Naive thymus-derived CD8-positive, alpha-beta T cell (primary cell): Measurements from ENCODE around the gene HTR3E. TPM values are rescaled to one million over a fixed set of nuclear protein-coding genes. Genes with fewer than 3 reads are reported as not detected.
"Not testable (repeated sequence)": the region's sequence is repeated elsewhere in the genome, so short reads cannot be mapped to it uniquely, and the experiment has no call there.

Experiments
- ATAC-seq, 2 donors: fragments of 150-1000 bp; cut with Tn5 transposase in 1 of 2; sonication (Bioruptor Pico), chemical (Tn5 transposase) in 1 of 2; 1 replicate in 1 of 2; 2 replicates in 1 of 2; pipeline ENCODE4 v1.10.0; 2021; ENCODE audit warnings: mild to moderate bottlenecking in 2 of 2, moderate library complexity in 2 of 2
- POLR2A ChIA-PET: fragments of 350-600 bp; sonication (Branson Sonifier 250); formaldehyde crosslinking; loops from one replicate; lab custom pipeline; 2021; ENCODE audit warnings: antibody characterized with exemption; lab: Charles Lee
- DNase-seq, 10 donors: peaks; one replicate each; pipeline versions ENCODE4 v3.0.0 to v3.0.0-alpha.2; 2020 to 2022
- H3K27ac Mint-ChIP-seq, 10 donors: one replicate each; pipeline ENCODE4 v1.8.0; 2020 to 2022; ENCODE audit warnings: mild to moderate bottlenecking in 10 of 10, mixed read lengths in 10 of 10, moderate library complexity in 4 of 10, inconsistent platforms in 1 of 10
- H3K27me3 Mint-ChIP-seq, 5 donors: one replicate each; pipeline ENCODE4 v1.8.0; 2021 to 2022; ENCODE audit warnings: mixed read lengths in 5 of 5
- H3K36me3 Mint-ChIP-seq, 3 donors: one replicate each; pipeline ENCODE4 v1.8.0; 2020 to 2022; ENCODE audit warnings: mixed read lengths in 3 of 3, mild to moderate bottlenecking in 2 of 3, inconsistent platforms in 1 of 3
- H3K4me1 Mint-ChIP-seq, 4 donors: one replicate each; pipeline ENCODE4 v1.8.0; 2021 to 2022; ENCODE audit warnings: mixed read lengths in 4 of 4
- H3K4me3 Mint-ChIP-seq, 10 donors: one replicate each; pipeline ENCODE4 v1.8.0; 2020 to 2022; ENCODE audit warnings: mild to moderate bottlenecking in 10 of 10, mixed read lengths in 10 of 10, moderate library complexity in 6 of 10, inconsistent platforms in 1 of 10
- H3K9me3 Mint-ChIP-seq, 9 donors: one replicate each; pipeline ENCODE4 v1.8.0; 2020 to 2022; ENCODE audit warnings: mixed read lengths in 9 of 9, mild to moderate bottlenecking in 3 of 9, inconsistent platforms in 1 of 9, moderate library complexity in 1 of 9
- polyA plus RNA-seq, 3 donors: library from polyadenylated mRNA; unstranded; fragments of 300-500 nt; fragmentation: Illumina TruSeq; gene quantifications; one replicate each; pipeline ENCODE4 v1.2.3, GENCODE V29; 2021
- total RNA-seq, 8 experiments: library from RNA in 2 of 8; stranded (reverse) in 2 of 8; gene quantifications; one replicate each; pipeline ENCODE4 v1.2.3 and lab custom pipeline; 2021 to 2026

The HTR3E gene
- not detected for total RNA-seq
- polyA plus RNA-seq = not detected
- 0 to 0.08 (median 0) reads per million in 6 experiments for total RNA-seq (lab: John Stamatoyannopoulos, UW)

DNA sequence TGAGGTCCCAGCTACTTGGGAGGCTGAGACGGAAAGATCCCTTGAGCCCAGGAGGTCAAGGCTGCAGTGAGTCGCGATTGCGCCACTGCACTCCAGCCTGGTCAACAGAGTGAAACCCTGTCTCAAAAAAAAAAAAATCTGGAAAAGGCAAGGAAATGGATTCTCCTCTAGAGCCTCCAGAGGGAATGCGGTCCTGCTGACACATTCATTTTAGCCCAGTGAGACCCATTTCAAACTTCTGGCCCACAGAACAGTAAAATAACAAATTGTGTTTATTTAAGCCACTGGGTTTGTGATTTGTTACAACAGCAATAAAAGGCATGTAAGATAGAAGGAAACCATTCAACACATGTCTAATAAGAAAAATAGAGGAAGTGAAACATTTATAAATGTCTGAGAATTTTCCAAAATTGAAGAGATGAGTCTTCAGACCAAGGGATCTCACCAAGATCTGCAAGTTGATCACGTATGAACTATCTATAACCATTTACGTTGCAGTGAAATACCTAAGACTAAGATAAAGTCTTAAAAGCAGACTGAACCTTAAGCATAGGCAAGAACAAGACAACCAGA, at the start of gene HTR3E:
HTR3E (plus strand) TSS at position 254 of the 573 bp plus-strand sequence. CDS start 466 bp downstream, outside the sequence.
- no peak within 1 kb of the TSS for H3K4me3 Mint-ChIP-seq
- peaks cover 0 to 18% (median 10%) of the 10 kb centered on the region in 9 donors for H3K9me3 Mint-ChIP-seq
- ATAC-seq = no peak
- peak within 1 kb of the TSS in 1 of 10 donors; percentile 11 for H3K27ac Mint-ChIP-seq
- no peak for DNase-seq
- POLR2A ChIA-PET = no interaction called here
- H3K4me1 Mint-ChIP-seq = no peaks in the 10 kb centered on the region
- H3K27me3 Mint-ChIP-seq = peaks cover 3 to 20% (median 7%) of the 10 kb centered on the region in 5 donors
- peaks cover 0 to 13% (median 0%) of the 10 kb centered on the region in 3 donors for H3K36me3 Mint-ChIP-seq

DNA sequence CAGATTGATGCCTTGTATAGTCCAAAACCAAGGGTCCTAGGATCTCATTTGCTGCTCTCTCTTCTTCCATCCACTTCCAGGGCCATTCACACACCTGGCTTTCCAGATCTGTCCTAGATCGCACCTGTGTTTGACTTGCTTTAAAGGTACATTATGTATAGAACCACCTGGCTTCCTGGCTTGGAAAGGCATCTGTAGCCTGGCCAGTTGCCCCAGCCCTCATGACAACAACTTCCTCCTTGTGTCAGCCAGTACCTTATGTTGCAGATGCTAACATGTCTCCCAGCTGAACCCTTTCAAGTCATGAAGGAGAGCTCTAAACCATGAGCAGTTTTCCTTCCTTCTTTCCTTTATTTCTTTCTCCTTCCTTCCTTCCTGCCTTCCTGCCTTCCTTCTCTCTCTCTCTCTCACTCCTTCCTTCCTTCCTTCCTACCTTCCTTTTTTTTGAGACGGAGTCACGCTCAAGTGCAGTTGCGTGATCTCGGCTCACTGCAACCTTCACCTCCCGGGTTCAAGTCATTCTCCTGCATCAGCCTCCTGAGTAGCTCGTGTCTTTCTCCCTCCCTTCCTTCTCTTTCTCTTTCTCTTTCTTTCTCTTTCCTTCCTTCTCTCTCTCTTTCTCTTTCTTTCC, 46.5 kb upstream of the HTR3E start:
- no peaks in the 10 kb centered on the region for H3K9me3 Mint-ChIP-seq

DNA sequence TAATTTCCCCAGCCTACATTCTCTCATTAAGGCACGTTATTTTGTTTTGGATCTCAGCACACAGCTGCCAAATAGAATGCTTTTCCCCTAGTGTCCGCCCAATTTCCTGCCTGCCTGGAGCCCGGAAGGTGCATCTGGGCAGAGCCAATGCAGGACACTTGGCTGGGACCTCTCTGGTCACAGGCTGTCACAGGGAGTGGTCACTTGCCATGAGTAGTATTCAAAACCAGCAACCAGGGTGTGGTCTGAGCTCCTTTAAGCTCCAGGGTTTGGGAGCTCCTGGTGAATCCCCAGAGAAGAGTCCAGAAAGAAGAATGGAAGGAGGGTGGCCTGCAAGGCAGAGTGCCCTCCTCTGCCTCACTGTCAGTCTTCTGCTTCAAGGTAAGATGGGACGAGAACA, 44.1 kb upstream of the HTR3E start, which contains the start of gene HTR3C:
HTR3C (plus strand) TSS at position 281 of the 400 bp plus-strand sequence; CDS start at position 315, 34 bp downstream.
- no peak for ATAC-seq

More for the DNA sequence above, 46.5 kb upstream of the HTR3E start:
- H3K27me3 Mint-ChIP-seq = peaks cover 6 to 12% (median 10%) of the 10 kb centered on the region in 5 donors
- H3K4me3 Mint-ChIP-seq = no peak overlapping the region
- POLR2A ChIA-PET = no interaction called here
- no peaks in the 10 kb centered on the region for H3K36me3 Mint-ChIP-seq
- H3K27ac Mint-ChIP-seq = peak overlapping the region in 1 of 10 donors; percentile 26
- H3K4me1 Mint-ChIP-seq = no peaks in the 10 kb centered on the region
- DNase-seq (no peak), ATAC-seq (no peak)

DNA sequence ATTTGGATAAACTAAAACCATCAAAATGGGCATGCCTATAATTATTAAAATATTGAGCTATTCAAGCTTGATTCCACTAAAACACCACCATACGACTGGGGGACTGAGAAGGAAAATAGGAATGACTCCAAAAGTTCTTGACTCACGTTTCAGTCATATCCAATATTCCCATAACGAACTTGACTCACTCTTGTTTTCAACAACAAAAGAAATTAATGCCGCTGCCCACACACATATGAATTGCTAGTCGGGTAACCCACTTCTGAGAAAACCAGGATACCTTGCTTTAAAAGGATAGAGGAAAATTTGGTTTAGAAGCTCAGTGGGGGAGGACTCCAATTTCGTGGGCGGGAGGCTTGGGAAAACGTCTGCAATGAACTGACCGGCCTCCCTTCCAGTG, 38.8 kb upstream of the HTR3E start:
- no peak overlapping the region for H3K27ac Mint-ChIP-seq
- no peaks in the 10 kb centered on the region for H3K36me3 Mint-ChIP-seq
- peaks cover 0 to 13% (median 4%) of the 10 kb centered on the region in 5 donors for H3K27me3 Mint-ChIP-seq
- no peak overlapping the region for H3K4me3 Mint-ChIP-seq
- no peaks in the 10 kb centered on the region for H3K4me1 Mint-ChIP-seq
- ATAC-seq (no peak), DNase-seq (no peak)
- POLR2A ChIA-PET = no interaction called here
- H3K9me3 Mint-ChIP-seq = no peaks in the 10 kb centered on the region

More for the DNA sequence above, 44.1 kb upstream of the HTR3E start, which contains the start of gene HTR3C:
- POLR2A ChIA-PET = no interaction called here
- H3K4me1 Mint-ChIP-seq = no peaks in the 10 kb centered on the region
- DNase-seq = no peak
- peaks cover 6 to 13% (median 10%) of the 10 kb centered on the region in 5 donors for H3K27me3 Mint-ChIP-seq
- no peak within 1 kb of the TSS for H3K27ac Mint-ChIP-seq
- no peaks in the 10 kb centered on the region for H3K9me3 Mint-ChIP-seq
- H3K36me3 Mint-ChIP-seq = no peaks in the 10 kb centered on the region
- H3K4me3 Mint-ChIP-seq = no peak within 1 kb of the TSS

DNA sequence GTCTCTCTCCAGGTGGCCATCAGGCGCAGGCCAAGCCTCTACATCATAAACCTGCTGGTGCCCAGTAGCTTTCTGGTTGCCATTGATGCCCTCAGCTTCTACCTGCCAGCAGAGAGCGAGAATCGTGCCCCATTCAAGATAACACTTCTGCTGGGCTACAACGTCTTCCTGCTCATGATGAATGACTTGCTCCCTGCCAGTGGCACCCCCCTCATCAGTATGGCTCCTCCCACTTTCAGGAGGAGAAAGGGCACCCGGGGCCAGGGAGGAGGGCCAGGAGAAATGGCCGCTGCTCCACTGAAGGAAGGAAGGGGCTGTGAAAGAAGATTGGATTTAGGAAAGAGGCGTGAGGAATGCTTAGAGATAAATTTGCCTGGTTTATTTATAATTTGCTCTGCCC, 37.4 kb upstream of the HTR3E start:
- POLR2A ChIA-PET = no interaction called here
- no peaks in the 10 kb centered on the region for H3K4me1 Mint-ChIP-seq
- DNase-seq (no peak), ATAC-seq (no peak)
- H3K4me3 Mint-ChIP-seq = no peak overlapping the region
- H3K27ac Mint-ChIP-seq = no peak overlapping the region
- no peaks in the 10 kb centered on the region for H3K9me3 Mint-ChIP-seq
- H3K36me3 Mint-ChIP-seq = no peaks in the 10 kb centered on the region
- peaks cover 0 to 9% (median 2%) of the 10 kb centered on the region in 5 donors for H3K27me3 Mint-ChIP-seq

DNA sequence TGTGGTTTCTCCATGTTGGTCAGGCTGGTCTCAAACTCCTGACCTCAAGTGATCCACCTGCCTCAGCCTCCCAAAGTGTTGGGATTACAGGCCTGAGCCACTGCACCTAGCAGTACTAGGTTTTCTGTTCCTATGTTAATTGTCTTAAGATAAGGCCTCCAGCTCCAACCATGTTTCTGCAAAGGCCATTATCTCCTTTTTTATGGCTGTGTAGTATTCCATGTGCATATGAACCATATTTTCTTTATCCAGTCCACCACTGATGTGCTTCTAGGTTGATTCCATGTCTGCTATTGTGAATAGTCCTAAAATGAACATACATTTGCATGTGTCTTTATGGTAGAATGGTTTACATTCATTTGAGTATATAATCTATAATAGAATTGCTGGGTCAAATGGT, 34.2 kb upstream of the HTR3E start:
- no peak overlapping the region for H3K27ac Mint-ChIP-seq
- H3K4me1 Mint-ChIP-seq = no peaks in the 10 kb centered on the region
- no peaks in the 10 kb centered on the region for H3K36me3 Mint-ChIP-seq
- H3K4me3 Mint-ChIP-seq = no peak overlapping the region
- H3K27me3 Mint-ChIP-seq = peaks cover 0 to 5% (median 0%) of the 10 kb centered on the region in 5 donors
- no peaks in the 10 kb centered on the region for H3K9me3 Mint-ChIP-seq
- POLR2A ChIA-PET = no interaction called here
- ATAC-seq = no peak
- DNase-seq = no peak

DNA sequence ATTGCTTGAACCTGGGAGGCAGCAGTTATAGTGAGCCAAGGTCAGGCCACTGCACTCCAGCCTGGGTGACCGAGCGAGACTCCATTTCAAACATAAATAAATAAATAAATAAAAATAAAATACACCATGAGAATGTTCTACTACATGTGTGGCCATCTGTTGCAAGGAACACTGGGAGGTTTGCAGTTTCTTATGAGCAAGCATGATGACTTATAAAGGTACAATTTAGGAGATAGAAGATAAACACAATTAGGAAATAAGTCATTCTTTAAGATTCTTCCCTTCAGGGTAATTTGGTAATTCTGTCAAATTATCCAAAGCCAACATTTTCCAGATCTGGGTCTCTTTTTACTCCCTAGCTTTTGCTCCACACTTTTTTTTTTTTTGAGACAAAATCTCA, 30.7 kb upstream of the HTR3E start:
- ATAC-seq (no peak), DNase-seq (no peak)
- no peaks in the 10 kb centered on the region for H3K4me1 Mint-ChIP-seq
- H3K4me3 Mint-ChIP-seq = no peak overlapping the region
- POLR2A ChIA-PET = no interaction called here
- peaks cover 0 to 10% (median 6%) of the 10 kb centered on the region in 5 donors for H3K27me3 Mint-ChIP-seq
- H3K27ac Mint-ChIP-seq = no peak overlapping the region
- peaks cover 0 to 15% (median 8%) of the 10 kb centered on the region in 9 donors for H3K9me3 Mint-ChIP-seq
- peaks cover 0 to 14% (median 6%) of the 10 kb centered on the region in 3 donors for H3K36me3 Mint-ChIP-seq

- no peak overlapping the region for H3K4me3 Mint-ChIP-seq
- peaks cover 0 to 15% (median 7%) of the 10 kb centered on the region in 3 donors for H3K36me3 Mint-ChIP-seq
- POLR2A ChIA-PET = no interaction called here
- no peaks in the 10 kb centered on the region for H3K4me1 Mint-ChIP-seq
- H3K27me3 Mint-ChIP-seq = peaks cover 0 to 11% (median 6%) of the 10 kb centered on the region in 5 donors
- peaks cover 0 to 16% (median 9%) of the 10 kb centered on the region in 9 donors for H3K9me3 Mint-ChIP-seq
- no peak overlapping the region for H3K27ac Mint-ChIP-seq
- DNase-seq (no peak), ATAC-seq (no peak)
These were observed 29.2 kb upstream of the HTR3E start for GRCh38 chr3:184067573-184068055.

DNA sequence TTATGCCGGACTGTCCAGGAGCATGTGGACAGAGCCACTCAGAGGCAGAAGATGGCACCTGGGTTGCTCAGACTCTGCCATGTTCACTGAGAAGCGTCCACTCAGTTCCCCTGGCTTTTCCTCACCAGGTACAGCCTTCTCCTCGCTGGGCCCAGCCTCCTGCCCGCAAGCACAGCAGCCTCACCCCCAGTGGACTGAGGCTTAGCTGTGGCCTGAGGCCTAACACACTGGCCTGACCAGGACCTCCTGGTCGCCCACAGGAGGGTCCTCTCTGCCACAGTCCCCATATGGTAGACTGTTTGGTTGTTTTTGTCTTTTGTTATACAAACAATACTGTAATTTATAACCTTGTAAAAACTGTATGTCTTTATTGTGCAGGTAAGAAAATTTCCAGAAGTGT, 28.5 kb upstream of the HTR3E start:
- peaks cover 0 to 15% (median 7%) of the 10 kb centered on the region in 3 donors for H3K36me3 Mint-ChIP-seq

GRCh38 chr3:184071142-184071541, 25.7 kb upstream of the HTR3E start:
- Mint-ChIP-seq H3K27me3 (peaks cover 0 to 11% (median 5%) of the 10 kb centered on the region in 5 donors), H3K9me3 (peaks cover 0 to 16% (median 9%) of the 10 kb centered on the region in 9 donors), H3K36me3 (peaks cover 0 to 15% (median 7%) of the 10 kb centered on the region in 3 donors)
- H3K4me3 Mint-ChIP-seq, DNase-seq, H3K4me1 Mint-ChIP-seq, POLR2A ChIA-PET, ATAC-seq, H3K27ac Mint-ChIP-seq: not testable (repeated sequence)

More for the DNA sequence above, 28.5 kb upstream of the HTR3E start:
- Mint-ChIP-seq H3K9me3 (peaks cover 0 to 16% (median 9%) of the 10 kb centered on the region in 9 donors), H3K4me1 (no peaks in the 10 kb centered on the region), H3K4me3 (no peak overlapping the region), H3K27me3 (peaks cover 0 to 11% (median 6%) of the 10 kb centered on the region in 5 donors), H3K27ac (no peak overlapping the region)
- POLR2A ChIA-PET = no interaction called here
- DNase-seq (no peak), ATAC-seq (no peak)

GRCh38 chr3:184073621-184074020, 23.2 kb upstream of the HTR3E start:
- POLR2A ChIA-PET = no interaction called here
- DNase-seq (no peak), ATAC-seq (no peak)
- Mint-ChIP-seq H3K27me3 (peaks cover 3 to 12% (median 7%) of the 10 kb centered on the region in 5 donors), H3K36me3 (peaks cover 0 to 12% (median 7%) of the 10 kb centered on the region in 3 donors), H3K4me1 (no peaks in the 10 kb centered on the region), H3K4me3 (no peak overlapping the region), H3K9me3 (peaks cover 0 to 15% (median 8%) of the 10 kb centered on the region in 9 donors), H3K27ac (no peak overlapping the region)

GRCh38 chr3:184075901-184076300, 21.0 kb upstream of the HTR3E start:
- H3K4me1 Mint-ChIP-seq = no peaks in the 10 kb centered on the region
- peaks cover 0 to 4% (median 4%) of the 10 kb centered on the region in 3 donors for H3K36me3 Mint-ChIP-seq
- H3K4me3 Mint-ChIP-seq = no peak overlapping the region
- ATAC-seq = no peak
- POLR2A ChIA-PET = no interaction called here
- peaks cover 3 to 8% (median 5%) of the 10 kb centered on the region in 5 donors for H3K27me3 Mint-ChIP-seq
- peaks cover 0 to 7% (median 3%) of the 10 kb centered on the region in 9 donors for H3K9me3 Mint-ChIP-seq
- no peak overlapping the region for H3K27ac Mint-ChIP-seq
- no peak for DNase-seq

DNA sequence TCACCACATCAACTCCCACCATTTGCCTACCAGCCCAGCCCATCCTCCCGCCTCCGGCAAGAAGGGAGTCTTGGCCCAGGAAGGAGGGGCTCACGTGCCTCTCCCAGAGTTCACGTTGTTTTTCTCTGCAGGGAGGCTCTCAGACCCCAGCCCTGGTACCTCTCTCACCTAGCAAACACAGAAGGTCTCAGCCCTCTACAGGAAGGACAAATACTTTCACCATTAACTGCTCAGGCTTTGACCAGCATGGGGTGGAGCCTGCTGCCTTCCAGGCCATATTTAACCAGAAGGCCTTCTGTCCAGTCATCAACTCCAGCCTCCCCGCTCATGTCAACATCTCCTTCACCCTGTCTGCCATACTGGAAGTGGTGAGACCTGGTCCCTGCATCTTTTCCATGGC, 19.0 kb upstream of the HTR3E start:
- ATAC-seq = no peak
- POLR2A ChIA-PET = no interaction called here
- Mint-ChIP-seq H3K27me3 (peaks cover 0 to 6% (median 3%) of the 10 kb centered on the region in 5 donors), H3K4me1 (no peaks in the 10 kb centered on the region), H3K27ac (peak overlapping the region in 1 of 10 donors; percentile 43), H3K36me3 (no peaks in the 10 kb centered on the region), H3K4me3 (no peak overlapping the region), H3K9me3 (peaks cover 0 to 2% (median 0%) of the 10 kb centered on the region in 9 donors)
- DNase-seq = no peak
